ENCODE data around the gene UTP25.
"Not testable (repeated sequence)": the region's sequence is repeated elsewhere in the genome, so short reads cannot be mapped to it uniquely, and the experiment has no call there.

Gene UTP25

DNA sequence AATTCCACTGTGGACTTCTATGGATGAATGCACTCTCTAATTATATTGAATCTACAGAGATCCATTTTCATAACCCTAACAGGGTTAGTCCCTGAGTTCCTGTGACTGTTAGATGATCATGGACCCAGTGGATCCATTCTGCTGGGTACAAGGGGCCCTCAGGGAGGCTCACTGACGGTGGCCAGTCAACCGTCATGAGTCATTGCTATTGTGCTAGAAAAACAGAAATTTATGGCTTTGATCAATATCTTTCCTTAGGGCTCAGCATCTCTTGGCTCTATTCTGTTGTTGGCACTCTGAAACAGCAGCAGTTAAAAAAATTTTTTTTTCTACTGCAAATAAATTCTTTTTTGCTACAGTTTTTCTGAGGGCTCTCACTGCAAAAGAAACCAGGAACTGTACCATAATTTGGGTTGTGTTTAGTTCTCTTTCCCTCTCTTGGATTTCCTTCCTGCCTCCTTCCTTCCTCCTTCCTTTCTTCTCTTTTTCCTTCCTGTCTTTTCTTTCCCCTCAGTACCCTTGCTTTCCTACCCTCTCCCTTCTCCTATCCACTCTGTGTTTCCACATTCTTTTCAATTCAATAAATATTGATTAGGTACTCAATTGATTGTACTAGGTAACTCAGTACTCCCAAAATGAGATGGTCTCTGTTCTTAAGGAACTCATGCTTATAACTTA lies 49.5 kb downstream of the UTP25 start:
- DNase-seq, result no peak

- DNase-seq, result no peak
Observed at GRCh38 chr1:209878964-209879363, 51.2 kb downstream of the UTP25 start.

DNA sequence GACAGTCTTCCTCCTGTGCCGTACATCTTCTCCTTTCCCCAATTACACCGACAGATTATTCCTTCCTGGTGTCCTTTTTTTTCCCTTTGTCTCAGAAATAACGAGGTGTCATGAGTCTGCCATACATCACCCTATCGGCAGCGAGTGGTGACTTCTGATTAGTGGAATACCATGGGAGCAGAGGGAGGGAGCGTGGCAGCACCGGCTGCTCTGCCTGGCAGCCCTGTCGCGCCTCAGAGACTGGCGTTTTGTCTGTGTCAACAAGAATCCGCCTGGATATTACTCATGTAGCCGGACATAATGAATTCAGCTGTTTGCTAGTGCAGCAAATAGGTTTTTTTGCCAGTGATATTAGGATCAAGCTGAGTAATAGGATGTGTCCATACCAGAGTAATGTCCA lies 51.8 kb downstream of the UTP25 start:
- no peak for DNase-seq

DNA sequence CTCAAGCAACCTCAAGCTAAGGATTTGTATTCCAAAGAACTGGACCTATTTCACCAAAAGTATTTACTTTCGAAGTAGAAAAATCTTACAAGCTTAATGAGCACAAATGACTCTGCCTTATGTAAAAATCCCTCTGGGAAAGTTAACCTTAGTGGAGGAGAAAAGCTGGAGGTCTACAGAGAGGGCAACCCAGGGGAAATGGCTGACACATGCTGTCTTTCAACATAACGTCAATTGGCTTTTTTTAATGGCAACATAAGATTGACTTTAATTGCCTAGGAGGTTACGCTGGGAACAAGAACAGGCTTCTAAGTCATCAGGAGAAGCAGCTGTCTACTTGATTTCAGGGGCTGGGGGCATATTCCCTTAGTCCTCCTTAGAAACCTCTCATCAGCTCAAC lies 52.3 kb downstream of the UTP25 start:
- no peak for DNase-seq

- no peak for DNase-seq
Observed at GRCh38 chr1:209881619-209882018, 53.8 kb downstream of the UTP25 start.

DNA sequence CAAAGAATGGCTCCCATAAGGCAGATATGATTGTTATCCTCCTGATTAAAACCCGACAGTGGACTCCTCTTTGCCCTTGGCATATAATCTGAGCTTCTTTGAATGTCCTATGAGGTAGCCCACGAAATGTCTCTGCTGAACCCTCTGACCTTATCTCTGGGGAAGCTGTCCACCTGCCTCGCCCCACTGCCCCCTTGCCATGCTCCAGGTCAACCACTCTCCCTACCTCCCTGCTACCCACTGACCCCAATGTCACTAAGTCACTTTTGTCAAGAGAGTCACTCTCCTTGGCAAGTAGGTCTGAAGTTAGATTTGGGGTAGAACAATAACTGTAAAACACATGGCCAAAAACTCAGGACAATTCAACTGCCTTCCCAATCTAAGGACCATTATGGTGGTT lies 54.5 kb downstream of the UTP25 start:
- DNase-seq, result no peak

GRCh38 chr1:209882942-209883340 lies 55.2 kb downstream of the UTP25 start:
- DNase-seq, result no peak

- no peak for DNase-seq
Observed at GRCh38 chr1:209883341-209883971, 55.7 kb downstream of the UTP25 start.

DNA sequence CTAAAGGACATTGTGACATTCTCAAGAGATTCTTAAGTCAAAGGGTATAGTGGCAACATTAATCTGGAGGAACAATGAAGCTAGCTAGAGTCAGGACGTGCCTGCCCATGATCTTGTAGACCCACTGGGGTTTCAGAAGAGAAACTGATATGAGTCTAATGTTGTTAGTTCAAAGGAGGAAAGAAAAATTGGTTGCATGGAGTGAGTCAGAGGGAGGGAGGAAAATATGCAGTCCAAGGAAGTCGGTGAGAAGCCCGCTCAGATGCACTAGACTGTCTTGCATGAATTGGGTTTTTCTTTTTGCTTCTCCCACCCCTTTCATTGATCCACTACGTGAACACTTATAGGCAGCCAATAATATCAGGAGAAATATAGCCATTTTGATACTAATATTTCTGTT lies 56.5 kb downstream of the UTP25 start:
- DNase-seq, result no peak

DNA sequence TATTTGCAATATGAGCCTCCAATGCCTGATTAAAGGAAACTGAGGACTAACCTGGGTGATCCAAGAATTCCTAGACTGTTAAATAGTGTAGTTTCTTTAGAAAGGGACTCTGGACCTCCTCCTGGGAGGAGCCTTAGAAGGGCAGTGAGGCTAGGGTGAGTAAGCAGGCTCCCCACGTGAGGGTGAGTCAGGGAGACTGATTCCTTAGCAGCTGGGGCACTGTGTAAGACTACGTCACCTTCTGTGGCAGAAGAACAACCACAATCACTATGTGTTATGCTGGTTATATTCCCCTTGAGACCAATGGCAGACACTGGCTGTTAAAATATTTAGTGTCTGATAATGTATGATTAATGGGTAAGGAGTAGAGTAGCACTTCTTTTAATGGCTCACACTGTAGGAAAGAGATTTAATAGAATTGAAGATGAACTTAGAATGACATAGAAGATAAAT lies 56.9 kb downstream of the UTP25 start:
- DNase-seq, result peak; percentile 64

DNA sequence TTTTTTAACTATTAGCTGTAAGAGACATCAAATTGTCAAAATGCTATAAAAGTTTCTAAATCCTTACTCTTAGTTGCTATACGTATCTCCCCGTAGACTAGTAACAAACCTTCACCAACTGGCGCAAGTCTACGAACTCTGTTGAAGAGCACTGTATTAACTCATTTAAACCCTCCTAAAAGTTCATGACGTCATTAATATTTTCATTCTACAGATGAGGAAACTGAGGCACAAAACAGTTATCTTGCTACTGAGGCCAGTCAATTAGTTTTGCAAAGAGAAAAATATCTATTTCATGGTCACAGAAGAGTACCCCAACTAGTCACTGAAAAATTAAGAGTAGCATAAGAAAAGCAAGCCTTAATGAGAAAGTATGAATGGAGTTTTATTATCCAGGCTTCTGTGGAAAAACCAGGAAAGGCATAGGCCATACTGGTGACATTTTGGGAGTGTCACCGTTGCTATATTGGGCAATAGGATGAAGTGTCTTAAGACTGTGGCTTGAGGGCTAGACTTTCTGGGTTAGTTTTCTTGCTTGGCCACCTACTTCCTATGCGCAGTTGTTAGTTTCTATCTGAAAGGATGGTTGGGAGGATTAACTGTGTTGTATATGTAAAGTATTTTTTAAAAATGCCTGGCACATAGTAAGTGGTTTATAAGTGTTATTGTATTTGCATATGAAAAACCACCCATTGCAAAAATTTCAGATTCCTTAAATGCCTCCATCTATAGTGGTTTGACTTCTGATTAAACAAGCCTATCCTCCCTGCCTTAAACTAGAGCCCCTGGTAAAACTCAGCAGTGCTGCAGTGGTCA lies 57.8 kb downstream of the UTP25 start:
- no peak for DNase-seq

DNA sequence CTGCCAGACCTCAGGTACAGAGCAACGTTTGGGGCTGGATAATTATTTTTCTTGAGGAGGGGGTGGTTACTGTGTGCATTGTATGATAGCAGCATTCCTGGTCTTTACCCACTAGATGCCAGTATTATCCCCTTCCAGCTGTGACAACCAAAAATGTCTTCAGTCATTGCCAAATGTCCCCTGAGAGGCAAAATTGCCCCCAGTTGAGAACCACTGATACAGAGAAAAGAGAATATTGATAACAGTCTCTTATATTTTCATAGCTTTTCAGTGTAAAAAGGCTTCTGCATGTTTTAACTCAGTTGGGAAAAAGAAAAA lies 58.4 kb downstream of the UTP25 start:
- DNase-seq, result no peak

DNA sequence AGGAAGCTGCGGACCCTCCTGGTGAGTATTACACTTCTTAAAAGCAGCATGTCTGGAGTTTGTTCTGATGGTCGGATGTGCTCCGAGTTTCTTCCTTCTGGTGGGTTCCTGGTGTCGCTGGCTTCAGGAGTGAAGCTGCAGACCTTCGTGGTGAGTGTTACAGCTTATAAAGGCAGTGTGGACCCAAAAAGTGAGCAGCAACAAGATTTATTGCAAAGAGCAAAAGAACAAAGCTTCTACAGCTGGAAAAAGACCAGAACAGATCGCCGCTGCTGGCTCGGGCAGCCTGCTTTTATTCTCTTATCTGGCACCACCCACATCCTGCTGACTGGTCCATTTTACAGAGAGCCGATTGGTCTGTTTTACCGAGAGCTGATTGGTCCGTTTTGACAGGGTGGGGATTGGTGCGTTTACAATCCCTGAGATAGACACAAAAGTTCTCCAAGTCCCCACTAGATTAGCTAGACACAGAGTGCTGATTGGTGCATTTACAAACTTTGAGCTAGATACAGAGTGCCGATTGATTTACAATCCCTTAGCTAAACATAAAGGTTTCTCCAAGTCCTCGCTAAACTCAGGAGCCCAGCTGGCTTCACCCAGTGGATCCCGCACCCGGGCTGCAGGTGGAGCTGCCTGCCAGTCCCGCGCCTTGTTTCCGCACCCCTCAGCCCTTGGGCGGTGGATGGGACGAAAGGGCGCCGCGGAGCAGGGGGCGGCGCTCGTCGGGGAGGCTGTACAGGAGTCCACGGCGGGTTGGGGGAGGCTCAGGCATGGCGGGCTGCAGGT lies 60.7 kb downstream of the UTP25 start:
- not testable (repeated sequence) for DNase-seq

- no peak for DNase-seq
Observed at GRCh38 chr1:209889077-209889418, 61.3 kb downstream of the UTP25 start.

- no peak for DNase-seq
Observed at GRCh38 chr1:209890641-209891330, 63.0 kb downstream of the UTP25 start.

DNA sequence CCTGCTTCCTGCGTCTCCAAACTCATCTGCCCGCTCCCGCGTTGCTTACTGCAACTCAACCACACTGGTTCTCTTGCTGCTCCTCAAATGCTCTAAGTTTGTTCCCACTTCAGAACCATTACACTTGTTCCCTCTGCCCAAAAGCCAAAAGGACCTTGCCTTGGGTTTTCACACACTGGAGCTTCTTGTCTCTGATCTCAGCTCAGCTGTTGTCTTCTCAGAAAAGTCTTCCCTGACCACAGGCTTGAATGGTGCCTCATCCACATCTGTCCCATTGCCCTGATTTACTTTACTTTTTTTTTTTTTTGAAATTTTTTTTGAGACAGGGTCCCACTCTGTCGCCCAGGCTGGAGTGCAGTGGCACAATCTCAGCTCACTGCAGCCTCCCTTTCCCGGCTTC lies 66.0 kb downstream of the UTP25 start:
- no peak for DNase-seq

DNA sequence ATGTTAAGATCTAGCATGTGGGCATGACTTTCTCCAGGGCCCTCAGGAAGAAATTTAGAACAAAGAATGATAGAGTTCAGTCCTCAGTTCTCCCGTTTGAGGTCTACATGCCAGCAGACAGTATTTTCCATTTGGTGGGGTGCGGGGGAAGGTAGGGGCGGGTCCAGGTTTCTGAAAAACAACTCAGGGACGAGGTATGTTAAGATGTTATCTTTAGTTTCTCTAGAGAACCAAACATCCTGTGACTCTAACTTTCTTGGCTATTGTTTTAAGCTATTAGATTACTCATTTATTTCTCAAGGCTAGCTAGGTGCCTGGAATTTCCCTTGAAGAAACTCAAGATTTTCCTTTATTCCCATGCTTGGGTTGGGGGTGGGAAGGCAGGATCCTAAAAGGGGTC lies 67.9 kb downstream of the UTP25 start:
- DNase-seq, result no peak

DNA sequence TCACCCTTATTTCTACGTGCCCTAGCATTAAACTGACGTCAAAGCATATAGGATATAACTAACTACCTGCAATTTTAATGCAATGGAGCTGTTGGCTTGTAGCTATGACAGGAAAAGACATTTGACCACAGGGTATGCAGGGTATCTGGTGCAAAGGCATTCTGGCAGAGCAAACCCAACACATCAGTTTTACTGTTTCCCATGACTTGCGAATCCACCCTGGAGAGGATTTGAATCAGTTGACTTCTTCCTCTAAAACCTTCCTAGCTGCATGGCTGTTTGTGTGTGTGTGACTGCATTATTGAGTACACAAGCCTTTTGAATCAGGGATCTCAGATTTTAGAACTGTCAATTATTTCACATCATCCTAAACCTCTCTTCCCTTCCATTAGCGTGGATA lies 68.6 kb downstream of the UTP25 start:
- DNase-seq, result no peak

DNA sequence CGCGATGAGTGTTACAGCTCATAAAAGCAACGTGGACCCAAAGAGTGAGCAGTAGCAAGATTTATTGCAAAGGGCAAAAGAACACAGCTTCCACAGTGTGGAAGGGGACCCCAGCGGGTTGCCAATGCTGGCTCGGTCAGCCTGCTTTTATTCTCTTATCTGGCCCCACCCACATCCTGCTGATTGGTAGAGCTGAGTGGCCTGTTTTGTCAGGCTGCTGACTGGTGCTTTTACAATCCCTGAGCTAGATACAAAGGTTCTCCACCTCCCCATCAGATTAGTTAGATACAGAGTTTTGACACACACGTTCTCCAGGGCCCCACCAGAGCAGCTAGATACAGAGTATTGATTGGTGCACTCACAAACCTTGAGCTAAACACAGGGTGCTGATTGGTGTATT lies 70.5 kb downstream of the UTP25 start:
- DNase-seq, result not testable (repeated sequence)

- DNase-seq, result not testable (repeated sequence)
Observed at GRCh38 chr1:209898851-209899250, 71.1 kb downstream of the UTP25 start.

GRCh38 chr1:209899948-209900347 lies 72.2 kb downstream of the UTP25 start:
- DNase-seq, result no peak

- no peak for DNase-seq
Observed at GRCh38 chr1:209900734-209901133, 73.0 kb downstream of the UTP25 start.

DNA sequence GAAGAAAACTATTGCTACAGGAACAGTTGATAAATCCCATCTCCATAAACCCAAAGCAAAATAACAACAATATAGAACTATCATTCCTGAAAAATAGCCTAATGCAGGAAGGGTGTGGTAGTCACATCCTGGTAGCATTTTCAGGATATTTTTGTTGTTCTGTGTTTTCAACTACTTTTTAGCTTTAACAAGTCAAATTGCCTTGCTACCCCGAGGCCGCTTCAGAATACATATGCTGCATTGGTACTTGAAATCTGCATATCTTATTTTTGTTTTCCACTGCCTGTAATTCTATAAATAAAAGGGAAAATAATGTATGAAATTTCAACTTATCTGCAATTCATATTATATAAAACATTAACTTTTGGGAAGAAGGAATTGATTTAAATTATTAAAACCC lies 73.4 kb downstream of the UTP25 start:
- DNase-seq, result no peak

All from activated CD8-positive, alpha-beta memory T cell treated with anti-CD3 and anti-CD28 coated beads, Interleukin-2, amount 50 U/mL, for 48 hours (primary cell).